Caco-2 (cell line): ENCODE results near the gene CPT1B. TPM values are rescaled to one million over a fixed set of nuclear protein-coding genes. Genes with fewer than 3 reads are reported as not detected.

Experiments used
- BruUV-seq: library from RNA; stranded (reverse); fragments of 400-500 nt; replicated peaks from 2 replicates; lab custom pipeline; 2021; lab: Mats Ljungman, UMichigan
- CTCF ChIA-PET: fragments of 300-600 bp; sonication (Branson Sonifier 250); formaldehyde crosslinking; loops from one replicate; lab custom pipeline; 2022; ENCODE audit warnings: antibody characterized with exemption; lab: Charles Lee
- POLR2A ChIA-PET: fragments of 300-600 bp; sonication (Branson Sonifier 250); formaldehyde crosslinking; loops from one replicate; lab custom pipeline; 2022; ENCODE audit warnings: antibody characterized with exemption; lab: Charles Lee
- DNase-seq, 2 experiments: peaks; one replicate each; pipeline versions ENCODE4 v3.0.0 to v3.0.0-alpha.2; 2020 to 2022
- H3K27me3 ChIP-seq: replicated peaks from 2 replicates; pipeline ENCODE4 v1.6.0; 2011; ENCODE audit warnings: low read length; ENCODE audit not compliant: control insufficient read depth, insufficient read depth
- H3K36me3 ChIP-seq: 2 replicates; pipeline ENCODE4 v1.5.1; 2011; ENCODE audit warnings: low read length; ENCODE audit not compliant: control insufficient read depth, insufficient read depth
- H3K4me1 ChIP-seq: fragments of 250-450 bp; sonication (Bioruptor Pico); 2 replicates; pipeline ENCODE4 v1.5.1; 2020; ENCODE audit warnings: mild to moderate bottlenecking
- H3K4me3 ChIP-seq: 2 replicates; pipeline ENCODE4 v1.5.1; 2011; ENCODE audit warnings: low read depth, mild to moderate bottlenecking, control low read depth, low read length
- H3K9me3 ChIP-seq: fragments of 250-450 bp; sonication (Bioruptor Pico); 2 replicates; pipeline ENCODE4 v1.5.1; 2020; ENCODE audit warnings: mild to moderate bottlenecking, moderate library complexity
- H3K27ac Mint-ChIP-seq: one replicate; pipeline ENCODE4 v1.8.0; 2022; ENCODE audit warnings: mixed read lengths; ENCODE audit not compliant: unreplicated experiment
- H3K27me3 Mint-ChIP-seq: one replicate; pipeline ENCODE4 v1.8.0; 2022; ENCODE audit warnings: mixed read lengths; ENCODE audit not compliant: insufficient read depth, unreplicated experiment
- H3K36me3 Mint-ChIP-seq: one replicate; pipeline ENCODE4 v1.8.0; 2022; ENCODE audit warnings: mild to moderate bottlenecking, mixed read lengths; ENCODE audit not compliant: insufficient read depth, unreplicated experiment
- H3K4me1 Mint-ChIP-seq: one replicate; pipeline ENCODE4 v1.8.0; 2022; ENCODE audit warnings: low read depth, mixed read lengths; ENCODE audit not compliant: unreplicated experiment
- H3K4me3 Mint-ChIP-seq: one replicate; pipeline ENCODE4 v1.8.0; 2022; ENCODE audit warnings: mild to moderate bottlenecking, moderate library complexity, mixed read lengths; ENCODE audit not compliant: unreplicated experiment
- H3K9me3 Mint-ChIP-seq: one replicate; pipeline ENCODE4 v1.8.0; 2022; ENCODE audit warnings: mixed read lengths; ENCODE audit not compliant: unreplicated experiment
- intact Hi-C: fragments of 100-400 bp; cut with micrococcal nuclease; formaldehyde crosslinking; loops from one replicate; pipeline ENCODE4 v1.10.0; 2022; ENCODE audit not compliant: unreplicated experiment
- total RNA-seq: library from RNA; stranded (reverse); gene quantifications from 2 replicates; pipeline ENCODE4 v1.2.3, GENCODE V29; 2022
- TF ChIP-seq, protein P1 (sequence below), 2 experiments: fragments of 200-600 bp in 1 of 2; IDR thresholded peaks; 1 replicate in 1 of 2; 2 replicates in 1 of 2; pipeline versions ENCODE4 v1.5.1 to v1.8.0; 2011 to 2022; ENCODE audit warnings: antibody characterized with exemption in 1 of 2, control low read depth in 1 of 2, inconsistent platforms in 1 of 2, low read depth in 1 of 2, low read length in 1 of 2, mild to moderate bottlenecking in 1 of 2, moderate library complexity in 1 of 2; ENCODE audit not compliant: insufficient read depth in 1 of 2, severe bottlenecking in 1 of 2, unreplicated experiment in 1 of 2

CPT1B gene
- total RNA-seq, 1 experiment from 2014 or later = 19.8 TPM

DNA sequence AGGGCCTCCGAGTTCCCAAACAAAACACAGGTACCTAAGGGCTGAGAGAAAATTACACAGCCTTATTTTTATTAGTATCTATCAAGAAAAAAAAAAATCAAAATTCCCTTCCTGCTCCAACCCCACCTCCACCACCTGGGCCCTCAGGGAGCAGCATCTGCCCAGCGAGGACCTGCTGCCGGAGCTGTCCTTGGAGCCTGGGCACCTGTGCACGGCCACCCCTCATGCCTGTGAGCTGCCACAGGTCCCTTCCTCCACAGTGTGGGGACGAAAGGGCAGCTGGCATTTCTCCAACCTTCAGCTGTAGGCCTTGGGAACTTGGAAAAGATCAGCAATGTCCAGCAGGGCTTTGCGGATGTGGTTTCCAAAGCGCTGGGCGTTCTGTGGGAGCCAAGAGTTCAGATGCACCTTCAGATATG is 9.2 kb downstream of the CPT1B start:
- ChIA-PET CTCF (interaction anchor here (0.7 to 2.1 kb wide), 2 partner anchors 52 to 125 kb away, joined by 3 to 8 read pairs; no protein-coding TSS in a partner anchor), POLR2A (interaction anchor here (1.0 kb wide), 1 partner anchor 14 kb away, joined by 4 read pairs; no protein-coding TSS in a partner anchor)
- Histone ChIP-seq H3K36me3 (no peaks in the 10 kb centered on the region), H3K4me1 (peaks cover 10% of the 10 kb centered on the region; the same call in 1 of the 2 replicates), H3K4me3 (no peak overlapping the region), H3K27me3 (no peaks in the 10 kb centered on the region), H3K9me3 (no peaks in the 10 kb centered on the region)
- TSS peak; percentile 59 for BruUV-seq
- TF ChIP-seq, protein P1, sequence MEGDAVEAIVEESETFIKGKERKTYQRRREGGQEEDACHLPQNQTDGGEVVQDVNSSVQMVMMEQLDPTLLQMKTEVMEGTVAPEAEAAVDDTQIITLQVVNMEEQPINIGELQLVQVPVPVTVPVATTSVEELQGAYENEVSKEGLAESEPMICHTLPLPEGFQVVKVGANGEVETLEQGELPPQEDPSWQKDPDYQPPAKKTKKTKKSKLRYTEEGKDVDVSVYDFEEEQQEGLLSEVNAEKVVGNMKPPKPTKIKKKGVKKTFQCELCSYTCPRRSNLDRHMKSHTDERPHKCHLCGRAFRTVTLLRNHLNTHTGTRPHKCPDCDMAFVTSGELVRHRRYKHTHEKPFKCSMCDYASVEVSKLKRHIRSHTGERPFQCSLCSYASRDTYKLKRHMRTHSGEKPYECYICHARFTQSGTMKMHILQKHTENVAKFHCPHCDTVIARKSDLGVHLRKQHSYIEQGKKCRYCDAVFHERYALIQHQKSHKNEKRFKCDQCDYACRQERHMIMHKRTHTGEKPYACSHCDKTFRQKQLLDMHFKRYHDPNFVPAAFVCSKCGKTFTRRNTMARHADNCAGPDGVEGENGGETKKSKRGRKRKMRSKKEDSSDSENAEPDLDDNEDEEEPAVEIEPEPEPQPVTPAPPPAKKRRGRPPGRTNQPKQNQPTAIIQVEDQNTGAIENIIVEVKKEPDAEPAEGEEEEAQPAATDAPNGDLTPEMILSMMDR (IDR thresholded peaks at IDR 0.05; ENCODE audit: insufficient read depth in 1 of 2, low read depth in 1 of 2, low read length in 1 of 2, severe bottlenecking in 1 of 2, unreplicated experiment in 1 of 2) = no peak
- H3K9me3 Mint-ChIP-seq = no peaks in the 10 kb centered on the region
- H3K36me3 Mint-ChIP-seq = no peaks in the 10 kb centered on the region
- H3K4me1 Mint-ChIP-seq = no peaks in the 10 kb centered on the region
- no peak overlapping the region for H3K4me3 Mint-ChIP-seq
- no peak for DNase-seq
- peak overlapping the region; percentile 75 for H3K27ac Mint-ChIP-seq
- intact Hi-C loops = no loop called here
- H3K27me3 Mint-ChIP-seq = no peaks in the 10 kb centered on the region

DNA sequence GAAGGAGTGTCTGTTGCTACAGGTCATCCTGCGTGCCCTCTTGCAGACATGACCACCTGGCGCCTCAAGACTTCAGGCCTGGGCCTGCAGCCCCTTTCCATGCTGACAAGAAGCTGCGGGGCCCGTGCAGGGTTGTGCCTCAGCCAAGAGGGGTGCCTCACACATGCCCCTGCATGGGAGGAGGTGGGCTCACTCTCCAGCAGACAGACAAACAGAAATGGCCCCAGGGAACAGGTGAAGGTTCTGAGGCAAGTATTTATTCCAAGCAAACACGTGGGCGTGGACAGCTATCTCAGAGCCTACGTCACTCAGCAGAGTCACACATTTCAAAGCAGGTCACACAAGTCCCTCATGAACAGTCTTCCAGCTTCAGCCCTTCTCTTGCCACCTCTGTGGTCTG is 9.6 kb downstream of the CPT1B start:
- no peaks in the 10 kb centered on the region for H3K27me3 Mint-ChIP-seq
- H3K27ac Mint-ChIP-seq = peak overlapping the region; percentile 75
- CTCF ChIA-PET = interaction anchor here (0.5 to 2.1 kb wide), 3 partner anchors 52 to 297 kb away, joined by 3 to 8 read pairs (median 3); no protein-coding TSS in a partner anchor

DNA sequence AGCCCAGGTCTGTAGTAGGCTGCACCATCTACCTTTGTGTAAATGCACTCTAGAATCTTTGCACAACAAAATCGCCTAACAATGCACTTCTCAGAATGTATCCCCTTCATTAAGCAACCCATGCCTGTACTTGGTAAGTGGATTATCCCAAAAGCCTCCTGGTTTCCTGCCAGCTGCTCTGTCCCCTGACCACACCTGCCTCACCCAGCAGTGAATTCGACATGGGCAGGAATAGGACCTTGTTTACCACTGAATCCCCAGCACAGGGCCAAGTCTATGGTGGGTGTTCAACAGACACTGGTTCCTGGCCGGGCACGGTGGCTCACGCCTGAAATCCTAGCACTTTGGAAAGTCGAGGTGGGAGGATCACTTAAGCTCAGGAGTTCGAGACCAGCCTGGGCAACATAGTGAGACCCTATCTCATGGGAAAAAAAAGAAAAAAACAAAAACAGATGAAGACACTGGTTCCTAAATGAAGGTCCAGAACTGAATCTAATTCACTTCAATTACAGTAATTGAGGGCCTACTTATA is 10.4 kb downstream of the CPT1B start:
- DNase-seq = no peak
- no peak overlapping the region for H3K4me3 ChIP-seq
- H3K4me1 ChIP-seq = peaks cover 10% of the 10 kb centered on the region; the same call in 1 of the 2 replicates
- no peaks in the 10 kb centered on the region for H3K27me3 Mint-ChIP-seq
- intact Hi-C loops = no loop called here
- H3K36me3 ChIP-seq = no peaks in the 10 kb centered on the region
- no peak overlapping the region for H3K4me3 Mint-ChIP-seq
- H3K27ac Mint-ChIP-seq = peak overlapping the region; percentile 55
- TF ChIP-seq, protein P1 (IDR thresholded peaks at IDR 0.05; ENCODE audit: insufficient read depth in 1 of 2, low read depth in 1 of 2, low read length in 1 of 2, severe bottlenecking in 1 of 2, unreplicated experiment in 1 of 2) = no peak
- no TSS peak for BruUV-seq
- peaks cover 7% of the 10 kb centered on the region for H3K4me1 Mint-ChIP-seq
- no peaks in the 10 kb centered on the region for H3K27me3 ChIP-seq
- POLR2A ChIA-PET = no interaction called here
- H3K9me3 Mint-ChIP-seq = no peaks in the 10 kb centered on the region
- CTCF ChIA-PET = interaction anchor here (2.1 kb wide), 1 partner anchor 53 kb away, joined by 8 read pairs; no protein-coding TSS in a partner anchor
- no peaks in the 10 kb centered on the region for H3K9me3 ChIP-seq
- H3K36me3 Mint-ChIP-seq = no peaks in the 10 kb centered on the region

More for the DNA sequence above, 9.6 kb downstream of the CPT1B start:
- H3K4me1 ChIP-seq = peaks cover 10% of the 10 kb centered on the region; the same call in 1 of the 2 replicates
- peak; percentile 65 to 67 for DNase-seq
- Mint-ChIP-seq H3K36me3 (no peaks in the 10 kb centered on the region), H3K9me3 (no peaks in the 10 kb centered on the region), H3K4me3 (no peak overlapping the region), H3K4me1 (peaks cover under 1% of the 10 kb centered on the region)
- H3K9me3 ChIP-seq = no peaks in the 10 kb centered on the region
- TF ChIP-seq, protein P1 (IDR thresholded peaks at IDR 0.05; ENCODE audit: insufficient read depth in 1 of 2, low read depth in 1 of 2, low read length in 1 of 2, severe bottlenecking in 1 of 2, unreplicated experiment in 1 of 2) = no peak
- POLR2A ChIA-PET = interaction anchor here (0.5 to 1.0 kb wide), 2 partner anchors 15 to 23 kb away, joined by 3 to 4 read pairs; partner anchors contain the start of gene KLHDC7B
- intact Hi-C loops = no loop called here
- H3K4me3 ChIP-seq = no peak overlapping the region
- BruUV-seq = no TSS peak
- H3K27me3 ChIP-seq = no peaks in the 10 kb centered on the region
- H3K36me3 ChIP-seq = no peaks in the 10 kb centered on the region
